Keratinocyte (primary cell): ENCODE results near the gene CDH22. TPM values are rescaled to one million over a fixed set of nuclear protein-coding genes. Genes with fewer than 3 reads are reported as not detected.

Source experiments
- DNase-seq: peaks from one replicate; pipeline ENCODE4 v3.0.0-alpha.2; 2011; ENCODE audit warnings: low read depth, missing footprints, low spot score
- FAIRE-seq: peaks from 2 replicates; lab custom pipeline; 2011; peaks lifted over from hg19 to GRCh38; lab: Jason Lieb, UNC
- H2AFZ ChIP-seq: 2 replicates; pipeline ENCODE4 v1.6.0; 2012; ENCODE audit warnings: low read length, control low read depth, inconsistent platforms; ENCODE audit not compliant: control insufficient read depth
- H3K27ac ChIP-seq: 2 replicates; pipeline ENCODE4 v1.5.1; 2011; ENCODE audit warnings: low read length; ENCODE audit not compliant: control insufficient read depth, insufficient read depth
- H3K27me3 ChIP-seq: 3 replicates; pipeline ENCODE4 v1.6.0; 2011; ENCODE audit warnings: low read length; ENCODE audit not compliant: control insufficient read depth, insufficient read depth; ENCODE audit errors: extremely low read depth
- H3K36me3 ChIP-seq, 2 experiments: 2 replicates in 1 of 2; 3 replicates in 1 of 2; pipeline ENCODE4 v1.5.1; 2011; ENCODE audit warnings: low read length in 2 of 2, mild to moderate bottlenecking in 1 of 2; ENCODE audit not compliant: control insufficient read depth in 2 of 2, insufficient read depth in 2 of 2; ENCODE audit errors: extremely low read depth in 1 of 2
- H3K4me1 ChIP-seq: 3 replicates; pipeline ENCODE4 v1.5.1; 2011; ENCODE audit warnings: low read length; ENCODE audit not compliant: control insufficient read depth, insufficient read depth; ENCODE audit errors: extremely low read depth
- H3K4me2 ChIP-seq: 3 replicates; pipeline ENCODE4 v1.6.0; 2011; ENCODE audit warnings: low read depth, low read length; ENCODE audit not compliant: control insufficient read depth, insufficient read depth; ENCODE audit errors: extremely low read depth
- H3K4me3 ChIP-seq, 3 experiments: fragments of 200-600 bp in 1 of 3; sonication (generic) in 1 of 3; 2 replicates in 2 of 3; 3 replicates in 1 of 3; pipeline ENCODE4 v1.5.1; 2011 to 2016; ENCODE audit warnings: low read length in 3 of 3, mild to moderate bottlenecking in 3 of 3, control low read depth in 2 of 3, inconsistent platforms in 1 of 3, low read depth in 1 of 3, mixed read lengths in 1 of 3, mixed run types in 1 of 3, moderate library complexity in 1 of 3; ENCODE audit not compliant: control insufficient read depth in 2 of 3, insufficient read depth in 2 of 3; ENCODE audit errors: extremely low read depth in 1 of 3
- H3K79me2 ChIP-seq: 2 replicates; pipeline ENCODE4 v1.6.0; 2012; ENCODE audit warnings: low read length; ENCODE audit not compliant: control insufficient read depth, insufficient read depth
- H3K9ac ChIP-seq: 3 replicates; pipeline ENCODE4 v1.6.0; 2011; ENCODE audit warnings: low read length; ENCODE audit not compliant: control insufficient read depth, insufficient read depth; ENCODE audit errors: extremely low read depth
- H3K9me1 ChIP-seq: 3 replicates; pipeline ENCODE4 v1.6.0; 2011; ENCODE audit warnings: low read length; ENCODE audit not compliant: control insufficient read depth, insufficient read depth; ENCODE audit errors: extremely low read depth
- H3K9me3 ChIP-seq: 2 replicates; pipeline ENCODE4 v1.5.1; 2012; ENCODE audit warnings: low read depth, low read length; ENCODE audit not compliant: control insufficient read depth
- H4K20me1 ChIP-seq: 3 replicates; pipeline ENCODE4 v1.6.0; 2011; ENCODE audit warnings: low read length; ENCODE audit not compliant: control insufficient read depth, insufficient read depth; ENCODE audit errors: extremely low read depth
- EZH2 ChIP-seq: IDR thresholded peaks from one replicate; pipeline ENCODE4 v1.6.1; 2012; ENCODE audit warnings: inconsistent platforms, mild to moderate bottlenecking, low read length, moderate library complexity
- dilution Hi-C: fragments of 300-500 bp; cut with MboI; formaldehyde crosslinking; loops from one replicate; pipeline ENCODE4 v1.7.0; 2020; ENCODE audit warnings: low sequenced_read_pairs; ENCODE audit not compliant: extremely low pct_ligation_motif_present
- polyA plus RNA-seq, 5 experiments: library from polyadenylated mRNA; depleted of rRNA in 3 of 5; stranded (reverse) in 3 of 5; stranded (forward) in 1 of 5; unstranded in 1 of 5; fragments of >200 nt; gene quantifications; 1 replicate in 1 of 5; 2 replicates in 3 of 5; 3 replicates in 1 of 5; pipeline versions ENCODE4 v1.2.1 to v1.2.3, GENCODE V29; 2011 to 2012; ENCODE audit warnings: missing spikeins in 2 of 5, low read depth in 1 of 5, low replicate concordance in 1 of 5
- TF ChIP-seq, protein P1 (sequence below), 3 experiments: IDR thresholded peaks in 1 of 3; conservative IDR thresholded peaks in 1 of 3; optimal IDR thresholded peaks in 1 of 3; 2 replicates in 2 of 3; 3 replicates in 1 of 3; pipeline versions ENCODE3 to v1.5.1; 2011; ENCODE audit warnings: low read length in 3 of 3, mild to moderate bottlenecking in 3 of 3, moderate library complexity in 2 of 3, control low read depth in 1 of 3, inconsistent platforms in 1 of 3; ENCODE audit not compliant: insufficient read depth in 2 of 3; ENCODE audit errors: extremely low read depth in 1 of 3

Gene CDH22
- polyA plus RNA-seq, 1 donor (not counting 4 experiments of a cell fraction or from before 2014, with no cell fraction given): not detected

DNA sequence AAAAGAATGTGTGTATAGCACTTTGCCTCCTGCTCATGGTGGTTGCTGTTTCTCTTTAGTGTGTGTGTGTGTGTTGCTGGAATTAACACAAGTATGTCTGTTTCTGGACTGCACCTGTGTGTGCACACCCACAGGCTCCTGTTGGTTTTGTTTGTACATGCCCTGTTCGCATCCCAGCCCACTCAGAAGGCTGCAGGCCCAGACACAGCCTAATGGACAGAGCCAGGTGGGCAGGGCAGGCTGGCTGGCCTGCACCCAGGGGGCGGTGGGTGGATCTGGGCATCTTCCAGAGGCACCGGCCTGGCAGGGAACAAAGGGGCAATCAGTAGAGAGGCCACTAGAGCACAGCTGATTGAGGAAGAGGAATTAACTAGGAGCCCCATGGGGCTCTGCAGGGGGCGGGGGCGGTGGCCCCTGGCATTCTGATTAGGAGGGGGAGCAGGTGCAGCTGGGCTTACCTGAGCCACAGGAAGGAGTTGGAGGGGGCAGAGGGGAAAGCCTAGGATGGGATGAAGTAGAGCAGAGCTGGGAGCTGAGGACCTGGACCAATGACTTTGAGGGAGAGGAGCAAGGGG is 168.3 kb downstream of the CDH22 start:
- Histone ChIP-seq H2AFZ (no peak overlapping the region), H3K4me1 (peaks cover 13% of the 10 kb centered on the region), H3K9ac (no peak overlapping the region), H3K4me3 (no peak overlapping the region), H3K27me3 (peaks cover 34% of the 10 kb centered on the region), H3K9me1 (no peaks in the 10 kb centered on the region), H3K79me2 (no peaks in the 10 kb centered on the region), H3K4me2 (peak overlapping the region; percentile 35), H3K36me3 (no peaks in the 10 kb centered on the region), H3K27ac (no peak overlapping the region), H3K9me3 (no peaks in the 10 kb centered on the region), H4K20me1 (peaks cover 4% of the 10 kb centered on the region)
- dilution Hi-C loops: loop anchor here (25.0 kb wide), 1 partner anchor 297 kb away; no protein-coding TSS in a partner anchor
- peak; percentile 64 for FAIRE-seq
- no peak for TF ChIP-seq EZH2
- TF ChIP-seq, protein P1, sequence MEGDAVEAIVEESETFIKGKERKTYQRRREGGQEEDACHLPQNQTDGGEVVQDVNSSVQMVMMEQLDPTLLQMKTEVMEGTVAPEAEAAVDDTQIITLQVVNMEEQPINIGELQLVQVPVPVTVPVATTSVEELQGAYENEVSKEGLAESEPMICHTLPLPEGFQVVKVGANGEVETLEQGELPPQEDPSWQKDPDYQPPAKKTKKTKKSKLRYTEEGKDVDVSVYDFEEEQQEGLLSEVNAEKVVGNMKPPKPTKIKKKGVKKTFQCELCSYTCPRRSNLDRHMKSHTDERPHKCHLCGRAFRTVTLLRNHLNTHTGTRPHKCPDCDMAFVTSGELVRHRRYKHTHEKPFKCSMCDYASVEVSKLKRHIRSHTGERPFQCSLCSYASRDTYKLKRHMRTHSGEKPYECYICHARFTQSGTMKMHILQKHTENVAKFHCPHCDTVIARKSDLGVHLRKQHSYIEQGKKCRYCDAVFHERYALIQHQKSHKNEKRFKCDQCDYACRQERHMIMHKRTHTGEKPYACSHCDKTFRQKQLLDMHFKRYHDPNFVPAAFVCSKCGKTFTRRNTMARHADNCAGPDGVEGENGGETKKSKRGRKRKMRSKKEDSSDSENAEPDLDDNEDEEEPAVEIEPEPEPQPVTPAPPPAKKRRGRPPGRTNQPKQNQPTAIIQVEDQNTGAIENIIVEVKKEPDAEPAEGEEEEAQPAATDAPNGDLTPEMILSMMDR (optimal IDR thresholded peaks at IDR 0.05 in 1 of 3, IDR thresholded peaks at IDR 0.05 in 1 of 3, conservative IDR thresholded peaks at IDR 0.05 in 1 of 3; ENCODE audit: extremely low read depth in 1 of 3, insufficient read depth in 2 of 3, low read length in 3 of 3): no peak
- peak; percentile 17 for DNase-seq

DNA sequence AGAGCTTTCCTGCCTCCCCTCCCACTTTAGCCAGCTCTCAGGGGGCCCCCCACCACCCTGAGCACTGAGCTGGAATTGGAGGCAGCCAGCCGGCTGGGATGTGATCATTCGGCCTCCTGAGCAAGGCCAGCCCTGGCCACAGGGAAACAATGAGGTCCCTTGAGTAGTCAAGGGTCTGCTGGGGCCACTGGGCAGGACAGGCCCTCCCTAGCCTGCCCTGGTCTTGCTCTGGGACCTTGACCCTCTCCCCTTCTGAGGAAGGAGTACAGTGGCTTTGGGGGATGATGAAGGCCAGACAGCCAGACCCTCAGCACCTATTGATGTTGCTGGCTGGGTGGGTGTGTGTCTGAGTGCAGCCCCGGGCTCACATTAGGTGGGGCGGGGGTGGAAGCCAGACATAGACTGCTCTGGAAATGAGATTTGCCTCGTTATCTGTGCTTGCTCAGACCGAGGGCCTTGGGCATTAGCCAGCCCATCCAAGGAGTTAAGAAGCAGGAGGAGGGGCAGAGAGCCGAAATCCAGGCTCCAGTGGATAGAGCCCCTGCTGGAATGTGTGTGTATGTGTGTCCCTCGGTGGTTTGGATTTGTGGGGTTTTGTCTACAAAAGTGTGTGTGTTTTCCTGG is 168.9 kb downstream of the CDH22 start:
- no peak overlapping the region for H3K9ac ChIP-seq
- peaks cover 4% of the 10 kb centered on the region for H4K20me1 ChIP-seq
- TF ChIP-seq, protein P1 (optimal IDR thresholded peaks at IDR 0.05 in 1 of 3, IDR thresholded peaks at IDR 0.05 in 1 of 3, conservative IDR thresholded peaks at IDR 0.05 in 1 of 3; ENCODE audit: extremely low read depth in 1 of 3, insufficient read depth in 2 of 3, low read length in 3 of 3): peak in 1 of 3 experiments; percentile 11
- TF ChIP-seq EZH2: no peak
- H3K27ac ChIP-seq: no peak overlapping the region
- H2AFZ ChIP-seq: no peak overlapping the region
- no peak for DNase-seq
- H3K27me3 ChIP-seq: peaks cover 38% of the 10 kb centered on the region
- H3K4me3 ChIP-seq: no peak overlapping the region
- H3K9me1 ChIP-seq: no peaks in the 10 kb centered on the region
- peak overlapping the region; percentile 35 for H3K4me2 ChIP-seq
- peaks cover 13% of the 10 kb centered on the region for H3K4me1 ChIP-seq
- no peaks in the 10 kb centered on the region for H3K36me3 ChIP-seq
- dilution Hi-C loops: loop anchor here (25.0 kb wide), 1 partner anchor 298 kb away; no protein-coding TSS in a partner anchor
- FAIRE-seq: no peak
- no peaks in the 10 kb centered on the region for H3K9me3 ChIP-seq
- no peaks in the 10 kb centered on the region for H3K79me2 ChIP-seq
